A673 (cell line): ENCODE results near the gene BCAS2.
"Not testable (repeated sequence)": the region's sequence is repeated elsewhere in the genome, so short reads cannot be mapped to it uniquely, and the experiment has no call there.

Source experiments
- EZH2 ChIP-seq: fragments of 200-600 bp; sonication (generic); IDR thresholded peaks from 2 replicates; pipeline ENCODE4 v1.6.1; 2017; ENCODE audit warnings: borderline replicate concordance, low read depth, mild to moderate bottlenecking, mixed read lengths, antibody characterized with exemption, low read length; ENCODE audit not compliant: poor library complexity, severe bottlenecking
- TF ChIP-seq, protein P1 (sequence below): fragments of 300-800, 200-600 bp; sonication (generic); conservative IDR thresholded peaks from 2 replicates; pipeline ENCODE4 v1.5.1; 2017; ENCODE audit warnings: low read depth, mild to moderate bottlenecking, antibody characterized with exemption, low read length, moderate library complexity, mixed read lengths

DNA sequence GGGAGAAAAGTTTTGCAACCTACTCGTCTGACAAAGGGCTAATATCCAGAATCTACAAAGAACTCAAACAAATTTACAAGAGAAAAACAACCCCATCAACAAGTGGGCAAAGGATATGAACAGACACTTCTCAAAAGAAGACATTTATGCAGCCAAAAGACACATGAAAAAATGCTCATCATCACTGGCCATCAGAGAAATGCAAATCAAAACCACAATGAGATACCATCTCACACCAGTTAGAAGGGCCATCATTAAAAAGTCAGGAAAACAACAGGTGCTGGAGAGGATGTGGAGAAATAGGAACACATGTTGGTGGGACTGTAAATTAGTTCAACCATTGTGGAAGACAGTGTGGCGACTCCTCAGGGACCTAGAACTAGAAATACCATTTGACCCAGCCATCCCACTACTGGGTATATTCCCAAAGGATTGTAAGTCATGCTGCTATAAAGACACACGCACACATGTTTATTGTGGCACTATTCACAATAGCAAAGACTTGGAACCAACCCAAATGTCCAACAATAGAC lies 18.4 kb downstream of the BCAS2 start:
- TF ChIP-seq, protein P1, sequence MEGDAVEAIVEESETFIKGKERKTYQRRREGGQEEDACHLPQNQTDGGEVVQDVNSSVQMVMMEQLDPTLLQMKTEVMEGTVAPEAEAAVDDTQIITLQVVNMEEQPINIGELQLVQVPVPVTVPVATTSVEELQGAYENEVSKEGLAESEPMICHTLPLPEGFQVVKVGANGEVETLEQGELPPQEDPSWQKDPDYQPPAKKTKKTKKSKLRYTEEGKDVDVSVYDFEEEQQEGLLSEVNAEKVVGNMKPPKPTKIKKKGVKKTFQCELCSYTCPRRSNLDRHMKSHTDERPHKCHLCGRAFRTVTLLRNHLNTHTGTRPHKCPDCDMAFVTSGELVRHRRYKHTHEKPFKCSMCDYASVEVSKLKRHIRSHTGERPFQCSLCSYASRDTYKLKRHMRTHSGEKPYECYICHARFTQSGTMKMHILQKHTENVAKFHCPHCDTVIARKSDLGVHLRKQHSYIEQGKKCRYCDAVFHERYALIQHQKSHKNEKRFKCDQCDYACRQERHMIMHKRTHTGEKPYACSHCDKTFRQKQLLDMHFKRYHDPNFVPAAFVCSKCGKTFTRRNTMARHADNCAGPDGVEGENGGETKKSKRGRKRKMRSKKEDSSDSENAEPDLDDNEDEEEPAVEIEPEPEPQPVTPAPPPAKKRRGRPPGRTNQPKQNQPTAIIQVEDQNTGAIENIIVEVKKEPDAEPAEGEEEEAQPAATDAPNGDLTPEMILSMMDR = not testable (repeated sequence)
- TF ChIP-seq EZH2 = not testable (repeated sequence)
